ENCODE data around the gene SIL1.

DNA sequence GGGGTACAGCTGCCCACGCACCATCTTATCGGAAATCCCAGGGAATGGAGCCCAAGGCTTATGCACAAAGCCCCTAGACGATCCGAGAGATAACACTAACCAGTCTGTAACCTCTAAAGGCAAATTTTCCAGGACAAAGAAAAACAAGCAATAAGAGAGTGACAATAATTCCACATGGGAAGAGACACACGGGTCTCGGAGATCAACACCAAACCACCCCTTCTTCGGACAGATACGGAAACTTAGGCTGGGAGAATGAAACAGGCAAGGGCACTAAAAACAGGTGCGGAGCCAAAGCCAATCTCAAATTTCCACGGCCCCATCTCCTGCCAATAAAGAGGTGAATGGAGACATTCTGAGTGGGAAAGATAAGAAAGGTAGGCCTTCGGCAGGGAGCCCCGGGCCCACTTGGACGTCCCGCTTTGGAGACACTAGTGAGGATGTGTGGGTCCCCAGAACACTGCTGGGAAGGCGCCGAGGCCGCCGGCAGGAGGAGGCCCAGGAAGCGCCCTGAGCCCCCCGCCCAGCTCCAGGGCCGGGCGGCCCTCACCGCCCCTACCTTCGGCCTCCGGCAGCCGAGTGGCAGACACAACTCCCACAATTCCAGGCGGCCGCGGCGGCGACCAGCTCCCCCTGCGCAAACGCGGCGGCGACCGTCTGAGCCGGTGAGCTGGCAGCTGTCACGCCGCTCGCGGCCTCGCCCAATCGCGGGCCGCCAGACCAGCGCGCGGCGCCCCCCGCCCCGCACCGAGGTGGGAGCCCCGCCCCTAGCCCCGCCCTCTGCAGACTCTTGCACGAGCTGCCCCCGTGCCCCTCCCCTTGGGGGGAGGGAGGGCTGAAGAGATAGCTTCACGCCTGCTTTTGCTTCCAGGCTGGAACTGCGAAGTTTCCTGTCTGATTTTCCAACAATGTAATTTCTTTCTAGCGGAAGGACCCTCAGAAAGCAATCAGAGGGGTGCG, at the start of gene SIL1:
- TF ChIP-seq CEBPB (IDR thresholded peaks at IDR 0.05) (no peak), CREB1 (IDR thresholded peaks at IDR 0.05; ENCODE audit: low read depth) (no peak), EP300 (IDR thresholded peaks at IDR 0.05; ENCODE audit: borderline replicate concordance) (peak; percentile 20; the same call in 1 of the 2 replicates), RAD21 (IDR thresholded peaks at IDR 0.05; ENCODE audit: low read depth) (no peak), FOXM1 (IDR thresholded peaks at IDR 0.05; ENCODE audit: borderline replicate concordance, low read depth) (no peak), TEAD4 (IDR thresholded peaks at IDR 0.05) (no peak), EGR1 (IDR thresholded peaks at IDR 0.05) (0 out of 2 replicates have a peak, but pooled peaks have one; percentile 6)
- TF ChIP-seq, protein P1, sequence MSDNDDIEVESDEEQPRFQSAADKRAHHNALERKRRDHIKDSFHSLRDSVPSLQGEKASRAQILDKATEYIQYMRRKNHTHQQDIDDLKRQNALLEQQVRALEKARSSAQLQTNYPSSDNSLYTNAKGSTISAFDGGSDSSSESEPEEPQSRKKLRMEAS (IDR thresholded peaks at IDR 0.05): peak; percentile 80
- TF ChIP-seq, protein P2, sequence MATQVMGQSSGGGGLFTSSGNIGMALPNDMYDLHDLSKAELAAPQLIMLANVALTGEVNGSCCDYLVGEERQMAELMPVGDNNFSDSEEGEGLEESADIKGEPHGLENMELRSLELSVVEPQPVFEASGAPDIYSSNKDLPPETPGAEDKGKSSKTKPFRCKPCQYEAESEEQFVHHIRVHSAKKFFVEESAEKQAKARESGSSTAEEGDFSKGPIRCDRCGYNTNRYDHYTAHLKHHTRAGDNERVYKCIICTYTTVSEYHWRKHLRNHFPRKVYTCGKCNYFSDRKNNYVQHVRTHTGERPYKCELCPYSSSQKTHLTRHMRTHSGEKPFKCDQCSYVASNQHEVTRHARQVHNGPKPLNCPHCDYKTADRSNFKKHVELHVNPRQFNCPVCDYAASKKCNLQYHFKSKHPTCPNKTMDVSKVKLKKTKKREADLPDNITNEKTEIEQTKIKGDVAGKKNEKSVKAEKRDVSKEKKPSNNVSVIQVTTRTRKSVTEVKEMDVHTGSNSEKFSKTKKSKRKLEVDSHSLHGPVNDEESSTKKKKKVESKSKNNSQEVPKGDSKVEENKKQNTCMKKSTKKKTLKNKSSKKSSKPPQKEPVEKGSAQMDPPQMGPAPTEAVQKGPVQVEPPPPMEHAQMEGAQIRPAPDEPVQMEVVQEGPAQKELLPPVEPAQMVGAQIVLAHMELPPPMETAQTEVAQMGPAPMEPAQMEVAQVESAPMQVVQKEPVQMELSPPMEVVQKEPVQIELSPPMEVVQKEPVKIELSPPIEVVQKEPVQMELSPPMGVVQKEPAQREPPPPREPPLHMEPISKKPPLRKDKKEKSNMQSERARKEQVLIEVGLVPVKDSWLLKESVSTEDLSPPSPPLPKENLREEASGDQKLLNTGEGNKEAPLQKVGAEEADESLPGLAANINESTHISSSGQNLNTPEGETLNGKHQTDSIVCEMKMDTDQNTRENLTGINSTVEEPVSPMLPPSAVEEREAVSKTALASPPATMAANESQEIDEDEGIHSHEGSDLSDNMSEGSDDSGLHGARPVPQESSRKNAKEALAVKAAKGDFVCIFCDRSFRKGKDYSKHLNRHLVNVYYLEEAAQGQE (IDR thresholded peaks at IDR 0.05; ENCODE audit: low read depth): 0 out of 2 replicates have a peak, but pooled peaks have one; percentile 26
